ENCODE data around the gene USP47.

GRCh38 chr11:11923828-11924227 is 82.1 kb downstream of the USP47 start:
- TF ChIP-seq CTCF (IDR thresholded peaks at IDR 0.05) (no peak), POLR2A (IDR thresholded peaks at IDR 0.05) (no peak)

Data from esophagus squamous epithelium (tissue), 4 donors.